ENCODE measurements around the gene DNM2.
A peak's percentile ranks its signal among the peaks of the same experiment; 100 is the strongest.
"Not testable (repeated sequence)": the region's sequence is repeated elsewhere in the genome, so short reads cannot be mapped to it uniquely, and the experiment has no call there.

Gene DNM2

GRCh38 chr19:10870501-10870954 lies 152.6 kb downstream of the DNM2 start:
- DNase-seq (ENCODE audit: low spot score): no peak

- DNase-seq (ENCODE audit: low spot score): peak; percentile 100
Measured at GRCh38 chr19:10870955-10871603, 153.2 kb downstream of the DNM2 start, which contains the start of gene CARM1. Gene CARM1, plus strand, starts transcription at chr19:10871553. Its CDS starts 150 bp downstream, at chr19:10871703.

GRCh38 chr19:10871711-10872545 lies 154.0 kb downstream of the DNM2 start:
- DNase-seq (ENCODE audit: low spot score): peak; percentile 77

GRCh38 chr19:10872546-10873107 lies 154.7 kb downstream of the DNM2 start:
- DNase-seq (ENCODE audit: low spot score): no peak

- DNase-seq (ENCODE audit: low spot score): no peak
Measured at GRCh38 chr19:10874024-10874423, 156.1 kb downstream of the DNM2 start.

- no peak for DNase-seq (ENCODE audit: low spot score)
Measured at GRCh38 chr19:10876459-10877240, 158.8 kb downstream of the DNM2 start.

GRCh38 chr19:10877608-10878007 lies 159.7 kb downstream of the DNM2 start:
- not testable (repeated sequence) for DNase-seq (ENCODE audit: low spot score)

- DNase-seq (ENCODE audit: low spot score): no peak
Measured at GRCh38 chr19:10878253-10878652, 160.4 kb downstream of the DNM2 start.
